GOT3 (cell line): ENCODE data around the gene RNF44.
"Not testable (repeated sequence)": the region's sequence is repeated elsewhere in the genome, so short reads cannot be mapped to it uniquely, and the experiment has no call there.

Experiments
- DNase-seq: peaks from one replicate; lab custom pipeline; 2025; ENCODE audit warnings: mixed read lengths; lab: John Stamatoyannopoulos, UW

The RNF44 gene

GRCh38 chr5:176552332-176552869 is 15.2 kb upstream of the RNF44 start:
- DNase-seq, result no peak

GRCh38 chr5:176550937-176551336 is 13.7 kb upstream of the RNF44 start:
- DNase-seq, result not testable (repeated sequence)

- DNase-seq, result no peak
These were observed 13.2 kb upstream of the RNF44 start for GRCh38 chr5:176550275-176550831.

GRCh38 chr5:176549871-176550270 is 12.7 kb upstream of the RNF44 start:
- no peak for DNase-seq

GRCh38 chr5:176548967-176549444 is 11.8 kb upstream of the RNF44 start, which contains the start of gene CDHR2:
Gene CDHR2, plus strand, starts transcription at chr5:176549342. Its CDS starts 16,011 bp downstream, at chr5:176565353.
- no peak for DNase-seq

GRCh38 chr5:176547802-176548201 is 10.6 kb upstream of the RNF44 start:
- no peak for DNase-seq

GRCh38 chr5:176545737-176546509 is 8.7 kb upstream of the RNF44 start:
- DNase-seq, result no peak

- DNase-seq, result no peak
These were observed 8.2 kb upstream of the RNF44 start for GRCh38 chr5:176545388-176545736.

- no peak for DNase-seq
These were observed 6.4 kb upstream of the RNF44 start for GRCh38 chr5:176543428-176544182.

- DNase-seq, result no peak
These were observed 5.6 kb upstream of the RNF44 start for GRCh38 chr5:176542596-176543427.

- no peak for DNase-seq
These were observed 5.0 kb upstream of the RNF44 start for GRCh38 chr5:176542135-176542595.

GRCh38 chr5:176541338-176542134 is 4.3 kb upstream of the RNF44 start:
- no peak for DNase-seq

- no peak for DNase-seq
These were observed 3.7 kb upstream of the RNF44 start for GRCh38 chr5:176540956-176541337.

GRCh38 chr5:176540476-176540899 is 3.3 kb upstream of the RNF44 start:
- no peak for DNase-seq

- DNase-seq, result no peak
These were observed 1.8 kb upstream of the RNF44 start for GRCh38 chr5:176538989-176539384.

GRCh38 chr5:176538230-176538988 is 1.2 kb upstream of the RNF44 start:
- no peak for DNase-seq

GRCh38 chr5:176537554-176538229 is 490 bp upstream of the RNF44 start:
- peak; percentile 96 for DNase-seq

GRCh38 chr5:176536132-176536901 is 885 bp downstream of the RNF44 start:
- no peak for DNase-seq
